Amygdala (tissue), 56 donors: ENCODE measurements around the gene SLC24A3.
A peak's percentile ranks its signal among the peaks of the same experiment; 100 is the strongest.

Experiments
- DNase-seq, 56 donors: peaks; one replicate each; lab custom pipeline; 2025; lab: John Stamatoyannopoulos, UW

Gene SLC24A3

GRCh38 chr20:19376451-19377229 lies 164.2 kb downstream of the SLC24A3 start:
- DNase-seq = peak in 29 of 56 donors; percentile 5 to 70 (median 22)

- DNase-seq = no peak
Measured at GRCh38 chr20:19378058-19378457, 165.6 kb downstream of the SLC24A3 start.

- DNase-seq = no peak
Measured at GRCh38 chr20:19380211-19380610, 167.8 kb downstream of the SLC24A3 start.

GRCh38 chr20:19381947-19382346 lies 169.5 kb downstream of the SLC24A3 start:
- DNase-seq = peak in 4 of 56 donors; percentile 3 to 32 (median 14)

GRCh38 chr20:19382386-19383340 lies 170.2 kb downstream of the SLC24A3 start:
- DNase-seq = peak in 3 of 56 donors; percentile 3 to 5 (median 3)

- DNase-seq = no peak
Measured at GRCh38 chr20:19384940-19385339, 172.5 kb downstream of the SLC24A3 start.

GRCh38 chr20:19387251-19387650 lies 174.8 kb downstream of the SLC24A3 start:
- no peak for DNase-seq

GRCh38 chr20:19392344-19393130 lies 180.1 kb downstream of the SLC24A3 start:
- DNase-seq = no peak

- no peak for DNase-seq
Measured at GRCh38 chr20:19396460-19397081, 184.1 kb downstream of the SLC24A3 start.

GRCh38 chr20:19397226-19397625 lies 184.8 kb downstream of the SLC24A3 start:
- no peak for DNase-seq

GRCh38 chr20:19397666-19398065 lies 185.2 kb downstream of the SLC24A3 start:
- no peak for DNase-seq

- DNase-seq = no peak
Measured at GRCh38 chr20:19401096-19401495, 188.7 kb downstream of the SLC24A3 start.

- DNase-seq = no peak
Measured at GRCh38 chr20:19403549-19403948, 191.1 kb downstream of the SLC24A3 start.

GRCh38 chr20:19404826-19405225 lies 192.4 kb downstream of the SLC24A3 start:
- no peak for DNase-seq

- DNase-seq = no peak
Measured at GRCh38 chr20:19405958-19406357, 193.5 kb downstream of the SLC24A3 start.

GRCh38 chr20:19406381-19406780 lies 193.9 kb downstream of the SLC24A3 start:
- no peak for DNase-seq

- DNase-seq = no peak
Measured at GRCh38 chr20:19407196-19407595, 194.8 kb downstream of the SLC24A3 start.

GRCh38 chr20:19407736-19408135 lies 195.3 kb downstream of the SLC24A3 start:
- DNase-seq = no peak

GRCh38 chr20:19408971-19409370 lies 196.5 kb downstream of the SLC24A3 start:
- DNase-seq = no peak

GRCh38 chr20:19411811-19412210 lies 199.4 kb downstream of the SLC24A3 start:
- DNase-seq = no peak
